Ishikawa (cell line): ENCODE measurements around the gene SMAD6.

Experiments used
- CEBPB ChIP-seq: IDR thresholded peaks from 2 replicates; pipeline ENCODE4 v1.6.1; 2012
- CREB1 ChIP-seq: IDR thresholded peaks from 2 replicates; pipeline ENCODE4 v1.6.1; 2012; ENCODE audit warnings: low read depth
- EGR1 ChIP-seq: IDR thresholded peaks from 2 replicates; pipeline ENCODE4 v1.6.1; 2012
- EP300 ChIP-seq: IDR thresholded peaks from 2 replicates; pipeline ENCODE4 v1.6.1; 2012; ENCODE audit warnings: borderline replicate concordance
- FOXM1 ChIP-seq: IDR thresholded peaks from 2 replicates; pipeline ENCODE4 v1.6.1; 2012; ENCODE audit warnings: low read depth, borderline replicate concordance
- NFIC ChIP-seq: IDR thresholded peaks from 2 replicates; pipeline ENCODE4 v1.6.1; 2012
- RAD21 ChIP-seq: IDR thresholded peaks from 2 replicates; pipeline ENCODE4 v1.6.1; 2012; ENCODE audit warnings: low read depth
- TAF1 ChIP-seq: IDR thresholded peaks from 2 replicates; pipeline ENCODE4 v1.6.1; 2012; ENCODE audit warnings: low read depth, mild to moderate bottlenecking
- TCF12 ChIP-seq: IDR thresholded peaks from 2 replicates; pipeline ENCODE4 v1.6.1; 2012; ENCODE audit warnings: low read depth
- TEAD4 ChIP-seq: IDR thresholded peaks from 2 replicates; pipeline ENCODE4 v1.6.1; 2012
- YY1 ChIP-seq: IDR thresholded peaks from 2 replicates; pipeline ENCODE4 v1.6.1; 2012; ENCODE audit warnings: low read depth
- ZBTB7A ChIP-seq: IDR thresholded peaks from 2 replicates; pipeline ENCODE4 v1.6.1; 2012; ENCODE audit warnings: low read depth
- TF ChIP-seq, protein P1 (sequence below): IDR thresholded peaks from 2 replicates; pipeline ENCODE4 v1.6.1; 2012
- TF ChIP-seq, protein P2 (sequence below): IDR thresholded peaks from 2 replicates; pipeline ENCODE4 v1.6.1; 2012
- TF ChIP-seq, protein P3 (sequence below): IDR thresholded peaks from 2 replicates; pipeline ENCODE4 v1.6.1; 2012; ENCODE audit warnings: low read depth, mild to moderate bottlenecking

Gene SMAD6

DNA sequence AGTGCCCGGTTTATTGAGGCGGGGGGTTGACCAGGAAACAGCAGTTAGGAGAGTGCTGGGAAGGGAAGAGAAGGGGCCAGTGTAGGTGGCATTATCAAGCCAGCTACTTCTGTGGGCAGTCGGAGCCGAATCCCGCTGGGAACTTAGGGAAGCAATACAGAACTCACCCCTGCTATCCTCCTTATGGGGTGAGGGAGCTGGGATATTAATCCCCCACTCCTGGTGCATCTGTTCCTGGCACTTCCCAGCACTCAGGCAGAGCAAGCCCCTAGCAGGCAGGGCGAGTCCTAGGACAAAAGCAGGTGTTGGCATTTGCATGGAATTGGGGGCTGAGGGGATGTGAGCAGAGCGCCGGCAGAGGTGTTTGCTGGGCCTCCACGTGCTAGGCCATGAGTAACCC lies 48.6 kb downstream of the SMAD6 start:
- TF ChIP-seq, protein P1, sequence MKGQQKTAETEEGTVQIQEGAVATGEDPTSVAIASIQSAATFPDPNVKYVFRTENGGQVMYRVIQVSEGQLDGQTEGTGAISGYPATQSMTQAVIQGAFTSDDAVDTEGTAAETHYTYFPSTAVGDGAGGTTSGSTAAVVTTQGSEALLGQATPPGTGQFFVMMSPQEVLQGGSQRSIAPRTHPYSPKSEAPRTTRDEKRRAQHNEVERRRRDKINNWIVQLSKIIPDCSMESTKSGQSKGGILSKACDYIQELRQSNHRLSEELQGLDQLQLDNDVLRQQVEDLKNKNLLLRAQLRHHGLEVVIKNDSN: no peak
- TF ChIP-seq, protein P2, sequence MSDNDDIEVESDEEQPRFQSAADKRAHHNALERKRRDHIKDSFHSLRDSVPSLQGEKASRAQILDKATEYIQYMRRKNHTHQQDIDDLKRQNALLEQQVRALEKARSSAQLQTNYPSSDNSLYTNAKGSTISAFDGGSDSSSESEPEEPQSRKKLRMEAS: no peak
- no peak for TF ChIP-seq CEBPB
- TF ChIP-seq EGR1: no peak
- TF ChIP-seq NFIC: no peak
- no peak for TF ChIP-seq TCF12
- no peak for TF ChIP-seq CREB1
- TF ChIP-seq TAF1: no peak
- no peak for TF ChIP-seq YY1
- TF ChIP-seq RAD21: no peak
- TF ChIP-seq FOXM1: no peak
- no peak for TF ChIP-seq EP300

DNA sequence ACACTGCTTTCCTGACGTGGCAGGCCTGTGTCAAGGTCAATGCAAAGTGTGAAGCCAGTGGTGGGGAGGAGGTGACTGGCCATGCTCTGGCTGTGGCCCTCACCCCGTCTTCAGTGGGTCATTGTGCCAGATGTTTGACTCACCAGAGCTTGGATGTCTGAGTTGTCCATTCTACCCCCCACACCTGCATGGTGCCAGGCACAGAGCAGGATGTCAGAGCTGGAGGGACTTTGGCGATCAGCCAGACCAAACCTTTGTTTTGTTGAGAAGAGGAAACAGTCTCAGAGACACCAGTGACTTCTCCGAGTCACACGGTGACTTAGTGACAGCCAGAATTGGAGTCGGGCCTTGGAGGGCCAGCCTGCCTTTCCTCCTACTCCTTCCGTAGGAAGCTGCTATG lies 49.5 kb downstream of the SMAD6 start:
- no peak for TF ChIP-seq YY1
- no peak for TF ChIP-seq TEAD4
- TF ChIP-seq TCF12: no peak
- TF ChIP-seq RAD21: no peak
- TF ChIP-seq, protein P3, sequence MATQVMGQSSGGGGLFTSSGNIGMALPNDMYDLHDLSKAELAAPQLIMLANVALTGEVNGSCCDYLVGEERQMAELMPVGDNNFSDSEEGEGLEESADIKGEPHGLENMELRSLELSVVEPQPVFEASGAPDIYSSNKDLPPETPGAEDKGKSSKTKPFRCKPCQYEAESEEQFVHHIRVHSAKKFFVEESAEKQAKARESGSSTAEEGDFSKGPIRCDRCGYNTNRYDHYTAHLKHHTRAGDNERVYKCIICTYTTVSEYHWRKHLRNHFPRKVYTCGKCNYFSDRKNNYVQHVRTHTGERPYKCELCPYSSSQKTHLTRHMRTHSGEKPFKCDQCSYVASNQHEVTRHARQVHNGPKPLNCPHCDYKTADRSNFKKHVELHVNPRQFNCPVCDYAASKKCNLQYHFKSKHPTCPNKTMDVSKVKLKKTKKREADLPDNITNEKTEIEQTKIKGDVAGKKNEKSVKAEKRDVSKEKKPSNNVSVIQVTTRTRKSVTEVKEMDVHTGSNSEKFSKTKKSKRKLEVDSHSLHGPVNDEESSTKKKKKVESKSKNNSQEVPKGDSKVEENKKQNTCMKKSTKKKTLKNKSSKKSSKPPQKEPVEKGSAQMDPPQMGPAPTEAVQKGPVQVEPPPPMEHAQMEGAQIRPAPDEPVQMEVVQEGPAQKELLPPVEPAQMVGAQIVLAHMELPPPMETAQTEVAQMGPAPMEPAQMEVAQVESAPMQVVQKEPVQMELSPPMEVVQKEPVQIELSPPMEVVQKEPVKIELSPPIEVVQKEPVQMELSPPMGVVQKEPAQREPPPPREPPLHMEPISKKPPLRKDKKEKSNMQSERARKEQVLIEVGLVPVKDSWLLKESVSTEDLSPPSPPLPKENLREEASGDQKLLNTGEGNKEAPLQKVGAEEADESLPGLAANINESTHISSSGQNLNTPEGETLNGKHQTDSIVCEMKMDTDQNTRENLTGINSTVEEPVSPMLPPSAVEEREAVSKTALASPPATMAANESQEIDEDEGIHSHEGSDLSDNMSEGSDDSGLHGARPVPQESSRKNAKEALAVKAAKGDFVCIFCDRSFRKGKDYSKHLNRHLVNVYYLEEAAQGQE: no peak
- TF ChIP-seq, protein P1: no peak
- TF ChIP-seq CEBPB: no peak
- TF ChIP-seq EP300: no peak; the same call in 1 of the 2 replicates
- TF ChIP-seq ZBTB7A: no peak
- TF ChIP-seq, protein P2: peak; percentile 42; the same call in 1 of the 2 replicates
- TF ChIP-seq NFIC: peak; percentile 78
- TF ChIP-seq EGR1: no peak

DNA sequence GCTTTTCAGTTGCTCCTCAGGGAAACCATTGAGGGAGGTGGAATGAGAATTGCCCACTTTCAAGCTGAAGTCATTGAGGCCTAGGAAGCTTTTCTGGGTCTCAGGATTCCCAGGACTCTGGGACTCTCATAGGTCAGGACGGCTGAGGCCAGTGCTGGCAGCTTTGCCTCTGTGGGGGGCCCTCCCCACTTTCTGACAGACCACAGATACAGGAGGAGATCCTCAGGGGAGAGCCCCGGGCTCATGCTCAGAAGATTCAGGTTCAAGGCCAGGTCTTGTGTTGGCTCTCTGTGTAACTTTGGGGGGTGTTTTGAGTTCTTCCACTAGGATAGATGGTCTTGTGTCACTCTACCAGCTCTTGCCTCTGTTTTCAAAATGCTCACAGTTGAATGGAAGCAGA lies 50.0 kb downstream of the SMAD6 start:
- no peak for TF ChIP-seq FOXM1

DNA sequence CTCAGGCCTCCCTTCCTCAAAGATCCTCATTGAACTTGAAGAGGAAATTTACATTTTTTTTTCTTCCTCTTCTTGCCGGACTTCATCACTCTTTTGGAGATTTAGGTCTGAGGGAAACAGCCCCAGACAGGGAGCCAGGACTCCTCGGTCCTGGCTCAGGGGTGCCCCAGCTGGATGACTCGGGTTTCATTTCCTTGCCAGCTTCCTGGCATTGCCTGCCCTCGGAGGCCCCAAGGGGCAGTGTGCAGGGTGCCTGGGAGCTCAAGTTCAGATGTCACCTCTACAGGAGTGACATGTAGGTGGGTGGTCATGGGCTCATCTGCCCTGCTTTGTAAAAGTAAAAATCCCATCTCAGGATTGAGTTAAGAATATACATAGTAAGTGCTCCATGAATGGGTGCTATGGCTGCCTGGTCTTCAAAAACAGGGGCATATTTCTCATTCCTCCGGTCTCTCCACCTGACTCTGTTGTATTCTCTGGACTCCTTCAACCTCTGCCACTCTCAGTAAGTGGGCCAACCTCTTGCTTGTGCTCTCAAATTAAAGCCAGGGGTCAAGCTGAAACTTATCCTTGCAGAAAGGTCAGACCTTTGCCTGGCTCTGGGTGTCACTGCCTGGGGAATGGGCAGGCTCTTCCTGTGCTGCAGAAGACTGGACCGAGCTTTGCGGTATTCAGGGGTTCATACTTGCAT lies 51.8 kb downstream of the SMAD6 start:
- TF ChIP-seq, protein P3: no peak
- TF ChIP-seq TCF12: no peak
- TF ChIP-seq, protein P2: no peak
- no peak for TF ChIP-seq TAF1
- TF ChIP-seq CEBPB: no peak
- no peak for TF ChIP-seq NFIC
- no peak for TF ChIP-seq CREB1
- no peak for TF ChIP-seq YY1
- TF ChIP-seq, protein P1: no peak
- no peak for TF ChIP-seq TEAD4
- TF ChIP-seq RAD21: no peak
- no peak for TF ChIP-seq EP300
- no peak for TF ChIP-seq ZBTB7A
- TF ChIP-seq EGR1: no peak
- TF ChIP-seq FOXM1: no peak

DNA sequence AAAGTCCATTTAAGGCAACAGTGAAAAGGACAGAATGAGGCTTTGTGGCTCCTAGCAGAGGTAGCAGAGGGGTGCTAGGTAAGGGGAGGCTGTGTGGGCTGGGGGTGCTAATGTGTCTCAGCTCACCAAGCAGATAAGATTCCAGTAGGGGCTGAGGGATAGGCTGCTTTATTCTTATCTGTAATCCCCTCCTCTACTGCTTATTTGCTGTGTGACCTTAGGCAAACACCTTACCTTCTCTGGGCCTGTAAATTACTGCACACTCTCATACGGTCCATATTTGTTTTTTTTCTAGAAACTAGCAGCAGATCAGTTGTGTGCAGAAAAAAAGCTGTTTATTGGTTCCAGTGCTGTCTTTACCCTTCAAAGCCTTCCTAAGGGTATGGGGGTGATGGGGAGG lies 52.8 kb downstream of the SMAD6 start:
- no peak for TF ChIP-seq CEBPB
- TF ChIP-seq, protein P3: no peak
- no peak for TF ChIP-seq EGR1
- TF ChIP-seq NFIC: no peak
- TF ChIP-seq YY1: no peak
